ENCODE results near the gene STAT5A.

- TF ChIP-seq, protein P1, sequence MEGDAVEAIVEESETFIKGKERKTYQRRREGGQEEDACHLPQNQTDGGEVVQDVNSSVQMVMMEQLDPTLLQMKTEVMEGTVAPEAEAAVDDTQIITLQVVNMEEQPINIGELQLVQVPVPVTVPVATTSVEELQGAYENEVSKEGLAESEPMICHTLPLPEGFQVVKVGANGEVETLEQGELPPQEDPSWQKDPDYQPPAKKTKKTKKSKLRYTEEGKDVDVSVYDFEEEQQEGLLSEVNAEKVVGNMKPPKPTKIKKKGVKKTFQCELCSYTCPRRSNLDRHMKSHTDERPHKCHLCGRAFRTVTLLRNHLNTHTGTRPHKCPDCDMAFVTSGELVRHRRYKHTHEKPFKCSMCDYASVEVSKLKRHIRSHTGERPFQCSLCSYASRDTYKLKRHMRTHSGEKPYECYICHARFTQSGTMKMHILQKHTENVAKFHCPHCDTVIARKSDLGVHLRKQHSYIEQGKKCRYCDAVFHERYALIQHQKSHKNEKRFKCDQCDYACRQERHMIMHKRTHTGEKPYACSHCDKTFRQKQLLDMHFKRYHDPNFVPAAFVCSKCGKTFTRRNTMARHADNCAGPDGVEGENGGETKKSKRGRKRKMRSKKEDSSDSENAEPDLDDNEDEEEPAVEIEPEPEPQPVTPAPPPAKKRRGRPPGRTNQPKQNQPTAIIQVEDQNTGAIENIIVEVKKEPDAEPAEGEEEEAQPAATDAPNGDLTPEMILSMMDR (IDR thresholded peaks at IDR 0.05; ENCODE audit: borderline replicate concordance, extremely low read depth, low read length, poor library complexity, severe bottlenecking) = no peak
- TF ChIP-seq EZH2 (IDR thresholded peaks at IDR 0.05; ENCODE audit: borderline replicate concordance, low read depth, low read length, severe bottlenecking) = no peak
Measured at GRCh38 chr17:42284566-42284965, 3.7 kb upstream of the STAT5A start.

Measured in DND-41 (cell line).